T-helper 2 cell (primary cell): ENCODE measurements around the gene P2RY4.
"Not testable (repeated sequence)": the region's sequence is repeated elsewhere in the genome, so short reads cannot be mapped to it uniquely, and the experiment has no call there.

ENCODE experiments used
- DNase-seq, 5 experiments: peaks; one replicate each; pipeline versions ENCODE4 v3.0.0 to v3.0.0-alpha.2; 2012 to 2022
- total RNA-seq, 2 donors: gene quantifications; one replicate each; lab custom pipeline; 2026; lab: John Stamatoyannopoulos, UW

P2RY4 gene
- 0 reads per million in 2 donors for total RNA-seq

- DNase-seq: no peak
Measured at GRCh38 chrX:70260104-70260503, at the start of gene P2RY4. Gene P2RY4 (minus strand): TSS chrX:70260204. CDS start chrX:70259624, 580 bp downstream.

GRCh38 chrX:70301716-70302115, 41.7 kb upstream of the P2RY4 start:
- no peak for DNase-seq

GRCh38 chrX:70293621-70294020, 33.6 kb upstream of the P2RY4 start:
- DNase-seq: no peak

GRCh38 chrX:70292788-70293187, 32.8 kb upstream of the P2RY4 start:
- DNase-seq: no peak

GRCh38 chrX:70289793-70290770, 30.1 kb upstream of the P2RY4 start, which contains the start of the genes KIF4A and PDZD11:
Gene KIF4A (plus strand): TSS chrX:70290104. CDS start chrX:70290459, 355 bp downstream.
Gene PDZD11 (minus strand): TSS chrX:70289927. CDS start chrX:70289341, 586 bp downstream.
- DNase-seq: peak; percentile 43 to 91 (median 67)

- no peak for DNase-seq
Measured at GRCh38 chrX:70289168-70289792, 29.3 kb upstream of the P2RY4 start.

GRCh38 chrX:70281951-70282350, 21.9 kb upstream of the P2RY4 start, which contains the start of gene RAB41:
Gene RAB41 (plus strand): TSS chrX:70282172. CDS start chrX:70282218, 46 bp downstream.
- no peak for DNase-seq

- DNase-seq: no peak
Measured at GRCh38 chrX:70280573-70280972, 20.6 kb upstream of the P2RY4 start.

- no peak for DNase-seq
Measured at GRCh38 chrX:70279081-70279480, 19.1 kb upstream of the P2RY4 start.

- DNase-seq: not testable (repeated sequence)
Measured at GRCh38 chrX:70274029-70274428, 14.0 kb upstream of the P2RY4 start.

- DNase-seq: no peak
Measured at GRCh38 chrX:70268034-70268433, 8.0 kb upstream of the P2RY4 start, which contains the start of gene ARR3. Gene ARR3 (plus strand): TSS chrX:70268334. CDS start chrX:70269386, 1,052 bp downstream.

GRCh38 chrX:70264784-70265183, 4.8 kb upstream of the P2RY4 start:
- no peak for DNase-seq

- peak in 1 of 5 experiments; percentile 44 for DNase-seq
Measured at GRCh38 chrX:70262952-70263567, 3.1 kb upstream of the P2RY4 start.

GRCh38 chrX:70257423-70258288, 2.3 kb downstream of the P2RY4 start:
- peak in 1 of 5 experiments; percentile 15 for DNase-seq

- no peak for DNase-seq
Measured at GRCh38 chrX:70255452-70255851, 4.6 kb downstream of the P2RY4 start.

- no peak for DNase-seq
Measured at GRCh38 chrX:70254909-70255308, 5.1 kb downstream of the P2RY4 start.

GRCh38 chrX:70254063-70254400, 6.0 kb downstream of the P2RY4 start:
- no peak for DNase-seq

- DNase-seq: no peak
Measured at GRCh38 chrX:70253377-70254062, 6.5 kb downstream of the P2RY4 start.

- no peak for DNase-seq
Measured at GRCh38 chrX:70252491-70252890, 7.5 kb downstream of the P2RY4 start.

GRCh38 chrX:70247252-70247651, 12.8 kb downstream of the P2RY4 start:
- DNase-seq: no peak

GRCh38 chrX:70244881-70245280, 15.1 kb downstream of the P2RY4 start:
- no peak for DNase-seq
